Measurements from ENCODE around the gene UBE4B.
"Not testable (repeated sequence)": the region's sequence is repeated elsewhere in the genome, so short reads cannot be mapped to it uniquely, and the experiment has no call there.

UBE4B gene

DNA sequence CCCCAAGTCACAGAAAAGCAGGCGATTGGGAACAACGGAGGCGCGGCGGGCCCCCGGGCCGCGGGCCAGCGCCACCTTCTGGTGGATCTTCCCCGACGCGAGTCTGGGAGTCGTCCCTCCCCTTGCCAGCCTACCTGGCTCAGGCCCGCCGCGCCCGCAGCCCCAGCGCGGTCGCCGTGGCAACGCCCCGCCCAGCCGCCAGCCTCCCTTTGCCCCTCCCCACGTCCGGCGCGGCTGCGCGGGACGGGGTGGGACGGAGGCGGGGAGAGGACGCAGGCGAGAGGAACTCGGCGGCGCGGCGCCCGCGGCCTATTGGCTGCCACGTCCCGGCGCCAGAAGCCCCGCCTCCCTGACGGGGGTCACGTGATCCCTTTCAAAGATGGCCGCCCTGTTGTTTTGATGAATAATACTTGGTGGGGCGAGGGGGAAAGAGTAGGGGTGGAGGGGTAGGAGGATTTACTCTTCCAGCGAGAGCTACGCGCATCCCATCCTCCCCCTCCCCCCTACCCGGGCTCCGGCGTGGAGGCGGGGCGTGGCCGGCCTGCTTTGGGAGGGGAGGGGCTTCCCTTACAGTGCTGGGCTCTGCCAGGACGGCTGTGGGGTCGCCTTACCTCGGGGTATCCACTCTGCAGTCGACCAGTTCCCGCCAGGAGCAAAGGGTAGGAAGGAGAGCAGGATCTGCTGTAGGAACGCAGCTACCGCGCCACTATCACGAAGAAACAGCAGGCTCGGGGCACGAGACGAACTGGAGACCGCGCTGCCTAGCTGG is at the start of gene UBE4B:
UBE4B (plus strand) TSS at position 369 of the 769 bp plus-strand sequence. CDS start 713 bp downstream, outside the sequence.
- peak; percentile 96 to 97 for DNase-seq

DNA sequence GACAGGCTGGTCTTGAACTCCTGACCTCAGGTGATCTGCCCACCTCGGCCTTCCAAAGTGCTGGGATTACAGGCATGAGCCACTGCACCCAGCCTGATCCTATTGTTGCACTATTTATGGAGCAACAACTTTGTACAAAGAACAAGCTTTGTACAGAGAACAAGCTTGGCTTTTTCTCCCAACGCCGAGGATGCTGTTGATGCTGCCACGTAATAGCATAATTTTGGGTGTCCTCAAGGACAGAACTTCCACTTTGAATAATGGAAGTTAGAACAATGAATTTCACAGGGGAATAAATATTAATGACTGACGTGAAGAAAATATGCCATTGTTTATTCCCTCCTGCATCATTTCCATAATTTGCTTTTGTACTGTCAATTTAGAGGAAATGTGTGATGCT is 48.5 kb upstream of the UBE4B start:
- no peak for DNase-seq

DNA sequence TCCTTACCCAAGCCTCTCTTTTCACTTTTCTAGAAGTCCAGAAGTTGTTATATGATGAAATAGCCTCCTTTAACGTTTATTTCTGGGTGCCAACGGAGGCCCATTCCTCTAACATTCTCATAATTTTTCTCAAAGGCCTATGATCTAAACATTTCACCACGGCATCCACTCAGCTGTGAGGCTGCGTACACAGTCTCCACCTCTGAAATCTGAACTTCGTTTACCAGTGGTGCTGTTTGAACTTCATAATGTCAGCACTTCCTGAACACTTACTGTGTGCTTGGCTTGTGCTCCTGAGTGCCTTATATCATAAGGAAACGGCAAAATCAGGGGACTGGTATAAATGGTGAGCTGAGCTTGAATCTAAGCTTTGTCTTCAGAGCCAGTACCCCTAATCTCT is 47.8 kb upstream of the UBE4B start:
- no peak for DNase-seq

DNA sequence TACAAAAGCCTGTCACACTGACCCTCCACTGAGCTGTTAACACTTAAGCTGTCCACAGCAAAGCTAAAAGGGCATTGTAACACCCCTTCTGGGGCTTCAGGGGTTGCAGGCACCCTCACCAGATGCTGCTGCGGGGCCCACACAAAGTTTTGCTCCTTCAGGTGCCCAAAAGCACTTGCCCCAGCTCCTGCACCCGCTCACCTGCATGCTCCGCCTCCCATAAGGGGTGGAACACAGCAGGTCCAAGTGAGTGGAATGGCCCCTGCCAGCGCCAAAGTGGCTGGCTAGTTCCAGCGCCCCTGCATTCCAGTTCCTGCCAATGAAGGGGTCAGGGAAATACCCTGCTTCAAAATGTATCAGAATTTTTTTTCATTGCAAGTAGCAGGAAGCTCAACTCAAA is 43.0 kb upstream of the UBE4B start:
- no peak for DNase-seq

DNA sequence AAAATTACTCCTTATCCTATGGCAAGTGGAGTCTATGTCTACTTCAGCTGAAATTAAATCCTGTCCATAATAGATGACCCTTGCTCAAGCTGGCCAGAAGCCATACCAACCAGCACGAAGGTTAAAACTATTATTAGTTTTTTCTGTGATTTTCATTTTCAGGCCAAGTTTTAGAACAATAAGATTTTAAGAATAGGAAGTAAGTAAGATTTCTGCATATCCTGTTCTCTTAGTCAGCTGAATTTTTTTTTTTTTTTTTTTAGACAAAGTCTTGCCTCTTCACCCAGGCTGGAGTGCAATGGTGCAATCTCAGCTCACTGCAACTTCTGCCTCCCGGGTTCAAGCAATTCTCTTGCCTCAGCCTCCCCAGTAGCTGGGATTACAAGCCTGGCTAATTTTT is 41.8 kb upstream of the UBE4B start:
- no peak for DNase-seq

DNA sequence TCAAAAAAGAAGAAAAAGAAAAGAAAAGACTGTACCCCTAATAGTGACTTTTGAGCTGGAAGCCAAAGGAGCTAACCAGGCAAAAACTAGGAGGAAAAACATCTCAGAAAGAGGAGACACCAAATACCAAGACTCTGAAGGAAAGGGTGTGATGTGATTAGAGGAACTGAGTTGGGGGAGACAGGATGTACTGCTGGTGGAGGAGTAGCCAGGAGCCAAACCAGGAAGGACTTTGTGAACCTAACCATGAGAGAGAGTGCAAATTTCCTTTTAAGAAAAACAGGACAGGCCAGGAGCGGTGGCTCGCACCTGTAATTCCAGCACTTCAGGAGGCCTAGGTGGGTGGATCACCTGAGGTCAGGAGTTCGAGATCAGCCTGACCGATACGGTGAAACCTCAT is 39.8 kb upstream of the UBE4B start:
- DNase-seq: no peak

DNA sequence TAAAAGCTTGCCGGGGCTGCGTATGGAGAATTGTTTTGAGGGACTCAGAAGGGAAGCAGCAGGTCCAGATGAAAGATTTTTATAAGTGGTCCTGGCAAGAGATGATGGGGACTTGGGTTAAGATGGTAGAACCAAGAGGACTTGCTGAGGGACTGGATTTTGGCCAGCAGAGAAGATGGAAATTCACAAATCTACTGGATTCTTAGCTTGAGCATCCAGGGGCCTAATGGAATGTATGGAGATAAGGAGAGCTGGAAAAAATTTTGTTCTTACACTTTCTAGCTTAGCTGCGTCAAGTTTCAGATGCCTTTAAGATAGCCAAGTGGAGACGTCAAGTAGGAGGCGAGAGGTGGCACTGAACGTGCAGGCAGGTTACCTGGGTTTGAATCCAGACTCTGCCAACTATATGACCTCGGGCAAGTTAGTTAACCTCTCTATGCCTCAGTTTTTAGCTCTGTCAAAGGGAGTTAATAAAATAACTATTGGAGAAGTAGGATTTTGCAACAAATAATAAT is 39.1 kb upstream of the UBE4B start:
- no peak for DNase-seq

DNA sequence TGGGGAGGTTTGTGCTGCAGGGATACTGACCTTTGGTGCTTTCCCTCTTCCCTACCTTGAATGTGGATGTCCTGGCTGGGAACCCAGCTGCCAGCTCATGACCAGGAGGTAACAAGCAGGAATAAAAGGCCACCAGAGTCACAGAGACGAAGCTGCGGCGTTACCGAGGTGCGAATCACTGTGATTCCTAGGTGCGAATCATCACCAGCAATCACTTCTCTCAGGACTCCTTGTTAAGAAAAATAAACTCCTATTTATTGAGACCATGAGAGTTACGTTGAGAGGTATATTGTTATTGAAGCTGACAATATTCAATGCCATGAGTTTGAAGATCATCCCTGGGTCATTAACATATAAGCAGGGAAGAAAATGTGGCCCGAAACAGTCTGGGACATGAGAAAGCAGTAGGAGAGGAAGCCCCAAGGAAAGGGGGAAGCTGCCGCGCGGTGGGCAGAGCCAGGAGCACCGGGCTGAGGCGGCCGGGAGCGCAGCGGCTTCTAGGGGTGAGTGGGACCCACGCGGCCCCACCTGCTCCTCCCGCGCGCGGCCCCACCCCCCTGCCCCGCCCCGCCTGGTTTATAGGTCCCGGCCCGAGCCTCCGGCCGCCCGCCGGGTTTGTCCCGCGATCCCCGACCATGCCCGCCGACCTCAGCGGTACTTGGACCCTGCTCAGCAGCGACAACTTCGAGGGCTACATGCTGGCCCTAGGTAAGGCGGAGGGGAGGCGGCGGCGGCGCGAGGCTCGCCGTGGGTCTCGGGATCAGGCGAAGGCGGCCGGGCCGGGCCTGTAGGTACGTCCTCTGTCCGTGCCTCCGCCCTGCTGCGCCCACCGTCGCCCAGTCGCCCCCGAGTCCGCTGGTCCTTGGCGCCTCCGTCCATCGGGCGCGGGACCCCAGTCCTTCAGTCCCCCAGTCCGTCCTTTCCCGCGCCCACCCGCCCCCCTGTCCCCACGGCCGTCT is 35.9 kb upstream of the UBE4B start, which contains the start of gene RBP7:
RBP7 (plus strand) TSS at position 605 of the 959 bp plus-strand sequence; CDS start at position 636, 31 bp downstream.
- no peak for DNase-seq

DNA sequence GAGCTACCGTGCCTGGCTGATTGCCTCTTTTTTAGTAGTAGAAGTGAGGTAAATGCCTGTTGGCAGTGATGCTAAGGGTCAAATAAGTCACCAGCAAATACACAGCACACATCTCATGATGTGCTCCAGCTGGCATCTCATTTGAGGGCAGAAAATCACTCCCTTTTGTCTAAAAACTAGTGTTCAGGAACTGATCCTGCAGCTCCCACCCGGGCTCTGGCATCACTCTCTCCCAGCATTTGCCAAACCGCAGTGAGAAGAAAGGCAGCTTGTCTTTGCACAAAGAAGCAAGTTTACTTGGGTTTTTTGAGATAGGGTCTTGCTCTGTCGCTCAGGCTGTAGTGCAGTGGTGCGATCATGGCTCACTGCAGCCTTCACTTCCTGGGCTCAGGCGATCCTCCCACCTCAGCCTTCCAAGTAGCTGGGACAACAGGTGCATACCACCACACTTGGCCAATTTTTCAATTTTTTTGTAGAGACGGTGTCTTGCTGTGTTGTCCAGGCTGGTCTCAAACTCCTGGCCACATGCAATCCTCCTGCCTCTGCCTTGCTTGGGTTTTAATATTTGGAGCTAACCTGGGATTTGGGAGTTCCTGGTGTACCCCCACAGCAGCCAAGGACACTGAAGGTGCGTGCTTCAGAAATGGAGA is 31.6 kb upstream of the UBE4B start:
- DNase-seq: peak; percentile 24 to 62

DNA sequence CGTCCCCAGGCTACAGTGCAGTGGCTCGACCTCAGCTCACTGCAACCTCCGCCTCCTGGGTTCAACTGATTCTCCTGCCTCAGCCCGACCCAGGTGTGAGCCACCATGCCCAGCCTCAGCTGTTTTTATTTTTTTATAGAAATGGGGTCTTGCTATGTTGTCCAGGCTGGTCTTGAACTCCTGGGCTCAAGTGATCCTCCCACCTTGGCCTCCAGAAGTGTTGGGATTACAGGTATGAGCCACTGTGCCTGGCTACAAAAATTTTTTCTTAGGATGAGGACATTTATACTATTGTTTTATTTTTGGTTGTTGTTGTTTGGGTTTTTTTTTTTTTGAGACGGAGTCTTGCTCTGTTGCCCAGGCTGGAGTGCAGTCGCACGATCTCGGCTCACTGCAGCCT is 27.5 kb upstream of the UBE4B start:
- not testable (repeated sequence) for DNase-seq

DNA sequence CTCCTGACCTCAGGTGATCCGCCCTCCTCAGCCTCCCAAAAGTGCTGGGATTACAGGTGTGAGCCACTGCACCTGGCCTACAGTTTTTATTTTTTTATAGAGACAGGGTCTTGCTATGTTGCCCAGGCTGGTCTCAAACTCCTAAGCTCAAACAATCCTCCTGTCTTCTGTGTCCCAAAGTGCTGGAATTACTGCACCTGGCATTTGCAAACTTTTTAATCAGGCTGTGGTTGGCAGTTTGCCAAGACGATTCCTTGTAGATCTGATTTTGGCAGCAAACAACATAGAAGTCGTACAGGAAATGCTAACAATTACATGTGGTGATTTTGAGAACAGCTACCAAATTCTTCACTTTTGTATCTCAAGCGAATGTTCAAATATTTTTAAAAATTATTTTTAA is 25.6 kb upstream of the UBE4B start:
- DNase-seq: no peak

DNA sequence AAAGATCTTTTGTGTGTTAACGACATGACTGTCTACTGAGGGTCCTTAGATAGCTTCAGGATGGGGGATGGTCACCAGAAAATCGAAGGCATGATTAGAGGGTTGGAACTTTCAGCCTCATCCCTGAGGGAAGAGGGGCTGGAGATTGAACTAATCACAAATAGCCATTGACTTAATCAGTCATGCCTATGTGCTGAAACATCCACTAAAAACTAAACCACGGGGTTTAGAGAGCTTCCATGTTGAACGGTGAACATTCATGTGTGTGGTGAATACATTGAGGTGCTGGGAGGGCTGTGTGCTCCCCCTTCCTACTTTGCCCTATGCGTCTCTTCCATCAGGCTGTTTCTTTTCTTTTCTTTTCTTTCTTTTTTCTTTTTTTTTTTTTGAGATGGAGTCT is 18.7 kb upstream of the UBE4B start:
- no peak for DNase-seq

DNA sequence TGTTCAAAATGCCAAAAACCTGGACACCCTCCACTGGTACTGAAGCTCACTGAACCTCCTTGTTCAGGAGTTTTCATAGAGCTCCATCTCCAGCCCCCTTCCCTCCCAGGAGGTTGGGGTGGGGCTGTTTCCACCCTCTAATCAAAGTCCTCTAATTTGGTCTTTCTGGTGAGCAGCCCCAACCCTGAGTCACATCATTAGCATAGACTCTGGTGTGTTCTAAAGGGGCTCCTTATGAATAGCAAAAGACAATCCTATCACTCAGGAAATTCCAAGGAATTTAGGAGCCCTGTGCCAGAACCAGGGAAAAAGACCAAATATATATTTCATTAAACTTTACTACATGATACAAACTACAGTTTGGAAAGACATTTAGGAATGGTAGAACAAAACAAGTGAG is 13.2 kb upstream of the UBE4B start:
- no peak for DNase-seq

DNA sequence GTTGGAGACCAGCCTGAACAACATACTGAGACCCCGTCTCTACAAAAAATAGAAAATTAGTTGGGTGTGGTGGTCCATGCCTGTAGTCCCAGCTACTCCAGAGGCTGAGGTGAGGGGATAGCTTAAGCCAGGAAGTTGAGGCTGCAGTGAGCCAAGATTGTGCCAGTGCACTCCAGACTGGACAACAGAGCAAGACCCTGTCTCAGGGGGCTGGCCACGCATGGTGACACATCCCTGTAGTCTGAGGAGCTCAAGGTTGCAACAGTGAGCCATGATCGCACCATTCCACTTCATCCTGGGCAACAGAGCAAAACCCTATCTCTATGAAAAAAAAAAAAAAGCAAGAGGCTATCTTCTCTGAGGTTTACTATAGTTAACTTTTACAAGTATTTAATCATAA is 12.7 kb upstream of the UBE4B start:
- no peak for DNase-seq

DNA sequence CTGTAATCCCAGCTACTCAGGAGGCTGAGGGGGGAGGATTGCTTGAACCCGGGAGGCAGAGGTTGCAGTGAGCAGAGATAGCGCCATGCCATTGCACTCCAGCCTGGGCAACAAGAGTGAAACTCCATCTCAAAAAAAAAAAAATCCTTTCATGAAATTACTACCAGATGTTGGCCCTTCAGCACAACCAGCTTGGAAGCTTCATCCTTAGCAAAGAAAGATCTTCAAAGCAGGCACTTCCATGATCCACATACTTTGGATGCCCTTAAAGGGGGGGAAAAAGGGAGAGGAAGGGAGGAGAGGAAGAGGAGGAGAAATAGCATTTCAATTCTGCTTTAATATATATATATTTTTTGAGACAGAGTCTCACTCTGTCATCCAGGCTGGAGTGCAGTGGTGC is 12.1 kb upstream of the UBE4B start:
- not testable (repeated sequence) for DNase-seq

DNA sequence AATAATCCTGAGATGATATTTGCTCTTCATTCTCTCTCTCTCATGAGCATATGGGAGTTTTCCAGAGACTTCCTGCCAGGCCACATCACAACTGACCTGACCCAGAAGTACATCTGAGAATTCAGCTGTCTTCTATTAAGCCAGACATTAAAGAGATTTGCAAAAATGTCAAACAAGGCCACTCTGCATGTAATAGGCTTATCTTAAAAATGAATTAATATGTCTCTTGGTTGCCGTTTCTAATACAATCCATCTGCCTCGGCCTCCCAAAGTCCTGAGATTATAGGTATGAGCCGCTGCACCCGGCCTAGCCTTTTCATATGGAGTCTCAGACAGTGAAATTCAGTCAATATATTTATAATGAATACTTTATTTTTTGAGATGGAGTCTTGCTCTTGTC is 10.8 kb upstream of the UBE4B start:
- not testable (repeated sequence) for DNase-seq

DNA sequence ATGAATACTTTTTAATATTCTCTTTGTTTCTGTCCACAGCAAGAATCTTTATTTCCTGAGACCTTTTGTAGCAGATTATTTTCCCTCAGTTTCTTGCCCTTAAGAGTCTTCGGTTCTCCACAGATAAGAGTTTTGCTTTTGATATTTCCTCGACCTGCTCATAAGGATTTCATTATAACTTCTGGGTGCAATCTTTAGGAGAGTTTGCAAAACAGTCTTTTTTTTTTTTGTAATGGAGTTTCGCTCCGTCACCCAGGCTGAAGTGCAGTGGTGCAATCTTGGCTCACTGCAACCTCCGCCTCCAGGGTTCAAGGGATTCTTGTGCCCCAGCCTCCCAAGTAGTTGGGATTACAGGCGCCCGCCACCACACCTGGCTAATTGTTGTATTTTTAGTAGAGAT is 10.1 kb upstream of the UBE4B start:
- DNase-seq: no peak

DNA sequence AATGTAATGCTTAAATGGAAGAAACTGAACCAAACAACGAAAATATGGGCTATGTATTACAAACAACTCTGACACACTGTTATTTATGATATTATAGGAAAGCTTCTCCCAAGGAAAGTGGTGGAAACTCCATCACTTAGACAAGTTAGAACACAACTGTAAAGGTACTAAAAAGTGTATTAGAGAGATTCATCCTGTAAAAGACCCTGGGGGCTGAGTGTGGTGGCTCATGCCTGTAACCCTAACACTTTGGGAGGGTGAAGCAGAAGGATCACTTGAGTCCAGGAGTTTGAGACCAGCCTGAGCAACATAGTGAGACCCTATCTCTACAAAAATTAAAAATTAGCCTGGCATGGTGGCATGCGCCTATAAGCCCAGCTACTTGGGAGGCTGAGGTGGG is 7.4 kb upstream of the UBE4B start:
- DNase-seq: no peak

DNA sequence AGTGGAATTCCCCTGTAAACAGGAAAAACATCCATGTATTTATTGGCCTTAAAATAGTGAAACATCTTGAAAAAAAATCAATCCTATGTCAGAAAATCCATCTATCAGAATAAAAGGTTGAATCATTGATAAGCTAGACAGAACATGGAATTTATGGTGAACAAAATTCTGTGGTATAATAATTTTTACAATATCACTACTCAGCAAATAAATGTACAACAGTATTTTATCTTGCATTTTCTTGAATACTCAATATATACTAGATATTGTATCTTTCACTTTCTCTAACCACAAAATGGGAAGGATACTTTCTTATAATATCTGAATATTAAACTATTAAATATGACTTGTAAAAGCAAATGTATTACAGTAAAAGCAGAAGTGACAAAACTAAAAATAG is 5.7 kb upstream of the UBE4B start:
- no peak for DNase-seq

DNA sequence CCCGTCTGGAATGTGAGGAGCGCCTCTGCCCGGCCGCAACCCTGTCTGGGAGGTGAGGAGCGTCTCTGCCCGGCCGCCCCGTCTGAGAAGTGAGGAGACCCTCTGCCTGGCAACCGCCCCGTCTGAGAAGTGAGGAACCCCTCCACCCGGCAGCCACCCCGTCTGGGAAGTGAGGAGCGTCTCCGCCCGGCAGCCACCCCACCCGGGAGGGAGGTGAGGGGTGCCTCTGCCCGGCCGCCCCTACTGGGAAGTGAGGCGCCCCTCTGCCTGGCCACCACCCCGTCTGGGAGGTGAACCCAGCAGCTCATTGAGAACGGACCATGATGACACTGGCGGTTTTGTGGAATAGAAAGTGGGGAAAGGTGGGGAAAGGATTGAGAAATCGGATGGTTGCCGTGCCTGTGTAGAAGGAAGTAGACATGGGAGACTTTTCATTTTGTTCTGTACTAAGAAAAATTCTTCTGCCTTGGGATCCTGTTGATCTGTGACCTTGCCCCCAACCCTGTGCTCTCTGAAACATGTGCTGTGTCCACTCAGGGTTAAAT is 3.7 kb upstream of the UBE4B start:
- not testable (repeated sequence) for DNase-seq

DNA sequence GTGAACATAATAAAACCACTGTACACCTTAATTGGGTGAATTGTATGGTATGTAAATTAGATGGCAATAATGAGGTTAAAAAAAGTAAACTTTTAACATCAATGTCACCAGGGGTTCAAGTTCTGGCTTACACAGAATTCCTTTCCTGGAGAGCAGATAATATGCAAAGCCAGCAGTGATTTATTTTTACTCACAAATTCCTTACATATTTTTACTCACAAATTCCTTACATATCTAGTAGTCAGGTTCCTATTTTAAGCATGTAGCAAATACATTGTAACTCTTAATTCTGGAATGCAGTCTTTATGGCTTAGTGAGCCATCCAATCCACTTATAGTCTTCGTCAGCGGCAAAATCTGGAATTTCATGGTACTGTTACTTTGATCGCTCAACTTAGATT is 1.3 kb upstream of the UBE4B start:
- DNase-seq: no peak

DNA sequence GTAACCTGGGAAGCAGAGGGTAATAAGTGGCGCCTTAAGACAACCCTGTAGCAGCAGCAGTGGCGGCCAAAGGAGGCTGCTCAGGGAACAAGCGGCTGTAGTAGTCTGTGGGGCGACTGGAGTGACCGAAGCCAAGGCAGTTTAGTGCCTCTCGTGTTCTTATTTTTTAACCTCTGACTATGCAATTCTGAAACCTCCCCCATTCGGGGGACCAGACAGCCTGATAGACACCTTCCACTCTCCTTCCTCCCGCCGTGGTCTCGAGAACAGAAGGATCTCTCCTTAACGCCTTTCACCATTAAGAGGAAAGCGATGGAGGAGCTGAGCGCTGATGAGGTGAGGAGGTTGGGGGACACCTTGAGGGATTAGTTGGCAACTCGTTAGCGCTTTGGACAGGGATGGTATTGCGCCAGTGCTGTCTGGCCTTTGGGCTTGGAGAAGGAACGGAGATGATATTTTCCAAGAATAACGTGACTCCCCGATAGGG is 644 bp downstream of the UBE4B start:
- DNase-seq: no peak

DNA sequence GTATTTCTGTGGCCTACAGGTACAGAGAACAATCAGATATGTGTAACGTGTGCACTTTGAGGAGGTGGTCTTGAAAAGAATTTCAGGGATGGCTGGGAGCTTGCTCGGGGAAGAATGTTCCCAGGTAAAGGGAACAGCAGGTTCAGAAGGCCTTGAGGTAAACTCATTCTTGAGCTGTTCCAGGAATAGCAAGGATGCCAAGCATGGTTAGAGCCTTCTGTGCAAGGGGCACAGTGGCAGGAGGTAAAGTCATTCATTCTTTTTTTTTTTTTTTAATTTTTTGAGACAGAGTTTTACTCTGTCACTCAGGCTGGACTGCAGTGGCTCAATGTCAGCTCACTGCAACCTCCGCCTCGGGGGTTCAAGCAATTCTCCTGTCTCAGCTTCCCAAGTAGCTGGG is 10.0 kb downstream of the UBE4B start:
- DNase-seq: no peak
